Limb (tissue), 2 donors: ENCODE results near the gene XKRX.

Experiments used
- DNase-seq, 2 donors: peaks; one replicate each; pipeline ENCODE4 v3.0.0-alpha.2; 2016; ENCODE audit errors: extremely low spot score in 2 of 2

The XKRX gene

GRCh38 chrX:100928660-100929613 is at the start of gene XKRX:
TSS of gene XKRX (minus strand) at chrX:100928917. CDS start at chrX:100928304, 613 bp downstream.
- peak; percentile 4 to 58 for DNase-seq

- no peak for DNase-seq
Observed at GRCh38 chrX:100976211-100976610, 47.5 kb upstream of the XKRX start.

- no peak for DNase-seq
Observed at GRCh38 chrX:100975212-100975611, 46.5 kb upstream of the XKRX start.

- no peak for DNase-seq
Observed at GRCh38 chrX:100973411-100973810, 44.7 kb upstream of the XKRX start.

GRCh38 chrX:100969936-100970335 is 41.2 kb upstream of the XKRX start:
- no peak for DNase-seq

- DNase-seq, result no peak
Observed at GRCh38 chrX:100969408-100969807, 40.7 kb upstream of the XKRX start, which contains the start of gene ARL13A. TSS of gene ARL13A (plus strand) at chrX:100969708. CDS start at chrX:100973690, 3,982 bp downstream.

- no peak for DNase-seq
Observed at GRCh38 chrX:100964362-100964761, 35.6 kb upstream of the XKRX start.

- DNase-seq, result no peak
Observed at GRCh38 chrX:100962811-100963210, 34.1 kb upstream of the XKRX start.

GRCh38 chrX:100948557-100948956 is 19.8 kb upstream of the XKRX start:
- DNase-seq, result no peak

GRCh38 chrX:100946299-100946927 is 17.7 kb upstream of the XKRX start:
- no peak for DNase-seq

- DNase-seq, result no peak
Observed at GRCh38 chrX:100944601-100945000, 15.9 kb upstream of the XKRX start.

GRCh38 chrX:100939333-100939732 is 10.6 kb upstream of the XKRX start:
- no peak for DNase-seq

GRCh38 chrX:100935767-100936166 is 7.0 kb upstream of the XKRX start:
- no peak for DNase-seq

- no peak for DNase-seq
Observed at GRCh38 chrX:100931925-100932285, 3.2 kb upstream of the XKRX start.

GRCh38 chrX:100931218-100931924 is 2.7 kb upstream of the XKRX start:
- DNase-seq, result no peak

- DNase-seq, result no peak
Observed at GRCh38 chrX:100926453-100926852, 2.3 kb downstream of the XKRX start.

GRCh38 chrX:100924375-100924774 is 4.3 kb downstream of the XKRX start:
- no peak for DNase-seq

- no peak for DNase-seq
Observed at GRCh38 chrX:100915562-100915961, 13.2 kb downstream of the XKRX start.

- no peak for DNase-seq
Observed at GRCh38 chrX:100913111-100913510, 15.6 kb downstream of the XKRX start.

- no peak for DNase-seq
Observed at GRCh38 chrX:100911731-100912130, 17.0 kb downstream of the XKRX start.

- DNase-seq, result no peak
Observed at GRCh38 chrX:100905620-100906019, 23.1 kb downstream of the XKRX start.

GRCh38 chrX:100904433-100904832 is 24.3 kb downstream of the XKRX start:
- no peak for DNase-seq
